Nephron (organoid): ENCODE measurements around the gene OCIAD1.

Experiments
- H3K27ac Mint-ChIP-seq, 3 experiments: 2 replicates each; pipeline ENCODE4 v1.8.0; 2020; ENCODE audit warnings: mixed read lengths in 3 of 3, mild to moderate bottlenecking in 2 of 3, moderate library complexity in 1 of 3
- H3K27me3 Mint-ChIP-seq: 2 replicates; pipeline ENCODE4 v1.8.0; 2021; ENCODE audit warnings: low read depth, mild to moderate bottlenecking, moderate library complexity, mixed read lengths
- H3K36me3 Mint-ChIP-seq: 2 replicates; pipeline ENCODE4 v1.8.0; 2020; ENCODE audit warnings: low read depth, mixed read lengths
- H3K4me1 Mint-ChIP-seq: 2 replicates; pipeline ENCODE4 v1.8.0; 2020; ENCODE audit warnings: mixed read lengths
- H3K4me3 Mint-ChIP-seq, 3 experiments: 2 replicates each; pipeline ENCODE4 v1.8.0; 2020; ENCODE audit warnings: mild to moderate bottlenecking in 3 of 3, mixed read lengths in 3 of 3, moderate library complexity in 2 of 3
- H3K9me3 Mint-ChIP-seq: 2 replicates; pipeline ENCODE4 v1.8.0; 2020; ENCODE audit warnings: mixed read lengths
- CTCF ChIP-seq, 3 experiments: fragments of 200-600 bp; sonication (generic); IDR thresholded peaks; one replicate each; pipeline ENCODE4 v1.5.0; 2021; ENCODE audit warnings: antibody characterized with exemption in 3 of 3; ENCODE audit not compliant: unreplicated experiment in 3 of 3

The OCIAD1 gene

GRCh38 chr4:48907706-48908477 is 77.0 kb downstream of the OCIAD1 start:
- no peaks in the 10 kb centered on the region for H3K9me3 Mint-ChIP-seq
- H3K27ac Mint-ChIP-seq: no peak overlapping the region
- no peak for TF ChIP-seq CTCF (IDR thresholded peaks at IDR 0.05; ENCODE audit: unreplicated experiment in 3 of 3)
- H3K4me3 Mint-ChIP-seq: peak overlapping the region; percentile 68 to 80 (median 69)
- peaks cover 3% of the 10 kb centered on the region for H3K36me3 Mint-ChIP-seq
- peaks cover 15% of the 10 kb centered on the region for H3K4me1 Mint-ChIP-seq
- peaks cover 5% of the 10 kb centered on the region for H3K27me3 Mint-ChIP-seq

- TF ChIP-seq CTCF (IDR thresholded peaks at IDR 0.05; ENCODE audit: unreplicated experiment in 3 of 3): no peak
- H3K4me1 Mint-ChIP-seq: peaks cover 15% of the 10 kb centered on the region
- peaks cover 5% of the 10 kb centered on the region for H3K27me3 Mint-ChIP-seq
- no peaks in the 10 kb centered on the region for H3K9me3 Mint-ChIP-seq
- H3K4me3 Mint-ChIP-seq: peak overlapping the region; percentile 68 to 80 (median 69)
- H3K27ac Mint-ChIP-seq: no peak overlapping the region
- H3K36me3 Mint-ChIP-seq: no peaks in the 10 kb centered on the region
Observed at GRCh38 chr4:48908687-48909086, 77.8 kb downstream of the OCIAD1 start.

GRCh38 chr4:48909697-48910096 is 78.8 kb downstream of the OCIAD1 start:
- Mint-ChIP-seq H3K9me3 (no peaks in the 10 kb centered on the region), H3K27me3 (peaks cover 5% of the 10 kb centered on the region), H3K36me3 (no peaks in the 10 kb centered on the region), H3K27ac (peak overlapping the region in 1 of 3 experiments; percentile 9), H3K4me3 (no peak overlapping the region), H3K4me1 (peaks cover 12% of the 10 kb centered on the region)
- TF ChIP-seq CTCF (IDR thresholded peaks at IDR 0.05; ENCODE audit: unreplicated experiment in 3 of 3): no peak

- no peak overlapping the region for H3K27ac Mint-ChIP-seq
- peaks cover 4% of the 10 kb centered on the region for H3K4me1 Mint-ChIP-seq
- H3K4me3 Mint-ChIP-seq: no peak overlapping the region
- H3K9me3 Mint-ChIP-seq: no peaks in the 10 kb centered on the region
- no peak for TF ChIP-seq CTCF (IDR thresholded peaks at IDR 0.05; ENCODE audit: unreplicated experiment in 3 of 3)
- peaks cover 5% of the 10 kb centered on the region for H3K27me3 Mint-ChIP-seq
- no peaks in the 10 kb centered on the region for H3K36me3 Mint-ChIP-seq
Observed at GRCh38 chr4:48910511-48910910, 79.6 kb downstream of the OCIAD1 start.
